ENCODE results near the gene CLEC11A. TPM values are rescaled to one million over a fixed set of nuclear protein-coding genes. Genes with fewer than 3 reads are reported as not detected.
"Not testable (repeated sequence)": the region's sequence is repeated elsewhere in the genome, so short reads cannot be mapped to it uniquely, and the experiment has no call there.

Gene CLEC11A
- total RNA-seq, 4 donors from 2014 or later, result 2.6 to 11.2 (median 5.1) TPM

DNA sequence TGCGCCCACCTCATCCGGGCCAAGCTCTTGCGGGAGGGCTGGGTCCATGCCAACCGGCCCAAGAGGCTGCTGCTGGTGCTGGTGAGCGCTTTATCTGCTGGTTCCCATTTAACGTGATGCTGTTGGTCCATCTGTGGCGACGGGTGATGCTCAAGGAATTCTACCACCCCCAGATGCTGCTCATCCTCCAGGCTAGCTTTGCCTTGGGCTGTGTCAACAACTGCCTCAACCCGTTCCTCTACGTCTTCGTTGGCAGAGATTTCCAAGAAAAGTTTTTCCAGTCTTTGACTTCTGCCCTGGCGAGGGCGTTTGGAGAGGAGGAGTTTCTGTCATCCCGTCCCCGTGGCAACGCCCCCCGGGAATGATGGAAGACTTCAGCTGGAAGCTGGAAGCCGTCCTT is 35.9 kb downstream of the CLEC11A start:
- H3K4me3 ChIP-seq; H3K27ac ChIP-seq; H3K36me3 ChIP-seq; DNase-seq; H3K4me1 ChIP-seq; H3K27me3 ChIP-seq; intact Hi-C loops (cut with DNase I; ENCODE audit: low total_unique reads); in situ Hi-C loops (cut with MboI; ENCODE audit: low pct_ligation_motif_present in 1 of 4, low pct_unique_long_range_greater_than_20kb in 1 of 4, low sequenced_read_pairs in 3 of 4); H3K9me3 ChIP-seq: not testable (repeated sequence)
- WGBS, 2 donors (ENCODE audit: low coverage in 1 of 2), result 30 to 72% methylated on average over 2 to 16 of the region's 18 CpGs

GRCh38 chr19:50759886-50760285 is 36.7 kb downstream of the CLEC11A start:
- DNase-seq, result no peak
- WGBS, 2 donors (ENCODE audit: low coverage in 1 of 2), result 58 to 69% methylated on average over 3 to 4 of the region's 4 CpGs
- in situ Hi-C loops (cut with MboI; ENCODE audit: low pct_ligation_motif_present in 1 of 4, low pct_unique_long_range_greater_than_20kb in 1 of 4, low sequenced_read_pairs in 3 of 4), result no loop called here
- intact Hi-C loops (cut with DNase I; ENCODE audit: low total_unique reads), result no loop called here
- H3K36me3 ChIP-seq, result no peaks in the 10 kb centered on the region
- H3K4me1 ChIP-seq, result no peaks in the 10 kb centered on the region
- H3K9me3 ChIP-seq, result no peaks in the 10 kb centered on the region
- TF ChIP-seq POLR2A (IDR thresholded peaks at IDR 0.05), result no peak
- TF ChIP-seq EP300 (IDR thresholded peaks at IDR 0.05; ENCODE audit: low read depth), result no peak
- TF ChIP-seq, protein P1, sequence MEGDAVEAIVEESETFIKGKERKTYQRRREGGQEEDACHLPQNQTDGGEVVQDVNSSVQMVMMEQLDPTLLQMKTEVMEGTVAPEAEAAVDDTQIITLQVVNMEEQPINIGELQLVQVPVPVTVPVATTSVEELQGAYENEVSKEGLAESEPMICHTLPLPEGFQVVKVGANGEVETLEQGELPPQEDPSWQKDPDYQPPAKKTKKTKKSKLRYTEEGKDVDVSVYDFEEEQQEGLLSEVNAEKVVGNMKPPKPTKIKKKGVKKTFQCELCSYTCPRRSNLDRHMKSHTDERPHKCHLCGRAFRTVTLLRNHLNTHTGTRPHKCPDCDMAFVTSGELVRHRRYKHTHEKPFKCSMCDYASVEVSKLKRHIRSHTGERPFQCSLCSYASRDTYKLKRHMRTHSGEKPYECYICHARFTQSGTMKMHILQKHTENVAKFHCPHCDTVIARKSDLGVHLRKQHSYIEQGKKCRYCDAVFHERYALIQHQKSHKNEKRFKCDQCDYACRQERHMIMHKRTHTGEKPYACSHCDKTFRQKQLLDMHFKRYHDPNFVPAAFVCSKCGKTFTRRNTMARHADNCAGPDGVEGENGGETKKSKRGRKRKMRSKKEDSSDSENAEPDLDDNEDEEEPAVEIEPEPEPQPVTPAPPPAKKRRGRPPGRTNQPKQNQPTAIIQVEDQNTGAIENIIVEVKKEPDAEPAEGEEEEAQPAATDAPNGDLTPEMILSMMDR (IDR thresholded peaks at IDR 0.05), result no peak
- no peak for TF ChIP-seq POLR2AphosphoS5 (IDR thresholded peaks at IDR 0.05)
- peaks cover 4% of the 10 kb centered on the region for H3K27me3 ChIP-seq
- no peak overlapping the region for H3K4me3 ChIP-seq
- no peak overlapping the region for H3K27ac ChIP-seq

DNA sequence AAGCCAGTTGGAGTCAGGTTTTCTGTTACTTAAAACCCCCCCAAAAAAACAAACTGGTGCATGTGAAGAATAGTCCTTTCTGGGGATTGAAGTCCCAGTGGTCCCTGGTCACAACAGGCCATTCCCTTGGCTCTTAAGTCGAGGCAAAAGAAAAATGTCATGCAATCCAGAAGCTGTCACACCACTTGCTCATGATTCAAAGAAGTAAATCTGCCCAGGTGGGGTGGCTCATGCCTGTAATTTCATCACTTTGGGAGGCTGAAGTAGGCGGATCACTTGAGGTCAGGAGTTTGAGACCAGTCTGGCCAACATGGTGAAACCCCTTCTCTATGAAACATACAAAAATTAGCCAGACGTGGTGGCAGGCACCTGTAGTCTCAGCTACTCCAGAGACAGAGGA is 38.3 kb downstream of the CLEC11A start:
- H3K27ac ChIP-seq; in situ Hi-C loops (cut with MboI; ENCODE audit: low pct_ligation_motif_present in 1 of 4, low pct_unique_long_range_greater_than_20kb in 1 of 4, low sequenced_read_pairs in 3 of 4); H3K36me3 ChIP-seq; H3K9me3 ChIP-seq; DNase-seq; H3K4me1 ChIP-seq; H3K4me3 ChIP-seq; intact Hi-C loops (cut with DNase I; ENCODE audit: low total_unique reads); H3K27me3 ChIP-seq: not testable (repeated sequence)
- WGBS, 2 donors (ENCODE audit: low coverage in 1 of 2), result 52% methylated on average over 3 of the region's 3 CpGs; no CpG with 5 or more reads in 1 of the 2 donors

GRCh38 chr19:50763521-50763920 is 40.4 kb downstream of the CLEC11A start:
- H3K27ac ChIP-seq; H3K4me3 ChIP-seq; H3K9me3 ChIP-seq; H3K27me3 ChIP-seq; in situ Hi-C loops (cut with MboI; ENCODE audit: low pct_ligation_motif_present in 1 of 4, low pct_unique_long_range_greater_than_20kb in 1 of 4, low sequenced_read_pairs in 3 of 4); intact Hi-C loops (cut with DNase I; ENCODE audit: low total_unique reads); DNase-seq; H3K36me3 ChIP-seq; H3K4me1 ChIP-seq: not testable (repeated sequence)
- 75% methylated on average over 12 of the region's 13 CpGs; no CpG with 5 or more reads in 1 of the 2 donors for WGBS, 2 donors (ENCODE audit: low coverage in 1 of 2)

DNA sequence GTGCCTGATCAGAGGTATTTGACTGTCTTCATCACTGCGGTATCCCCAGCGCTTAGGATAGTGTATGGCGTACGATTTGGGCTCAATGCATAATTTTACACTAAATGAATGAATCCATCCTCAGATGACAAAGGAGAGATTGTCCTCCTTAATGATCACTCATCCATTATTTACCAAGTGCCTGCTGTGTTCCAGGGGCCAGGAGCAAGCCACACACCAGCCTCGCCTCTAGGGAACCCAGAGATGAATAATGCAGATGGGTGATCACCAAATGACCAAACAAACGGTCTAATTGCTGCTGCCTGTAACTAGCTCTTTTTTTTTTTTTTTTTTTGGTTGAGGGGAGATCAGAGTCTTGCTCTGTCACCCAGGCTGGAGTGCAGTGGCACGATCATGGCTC is 41.2 kb downstream of the CLEC11A start:
- H3K4me1 ChIP-seq, result no peaks in the 10 kb centered on the region
- no peaks in the 10 kb centered on the region for H3K9me3 ChIP-seq
- no peak for TF ChIP-seq EP300 (IDR thresholded peaks at IDR 0.05; ENCODE audit: low read depth)
- no peak for TF ChIP-seq POLR2AphosphoS5 (IDR thresholded peaks at IDR 0.05)
- no peak for TF ChIP-seq POLR2A (IDR thresholded peaks at IDR 0.05)
- TF ChIP-seq, protein P1 (IDR thresholded peaks at IDR 0.05), result no peak
- no peaks in the 10 kb centered on the region for H3K36me3 ChIP-seq
- WGBS, 2 donors (ENCODE audit: low coverage in 1 of 2), result 71 to 100% methylated on average over 4 to 7 of the region's 7 CpGs
- in situ Hi-C loops (cut with MboI; ENCODE audit: low pct_ligation_motif_present in 1 of 4, low pct_unique_long_range_greater_than_20kb in 1 of 4, low sequenced_read_pairs in 3 of 4) (no loop called here), intact Hi-C loops (cut with DNase I; ENCODE audit: low total_unique reads) (no loop called here)
- H3K27ac ChIP-seq, result no peak overlapping the region
- no peak overlapping the region for H3K4me3 ChIP-seq
- DNase-seq, result no peak
- H3K27me3 ChIP-seq, result peaks cover 5% of the 10 kb centered on the region

DNA sequence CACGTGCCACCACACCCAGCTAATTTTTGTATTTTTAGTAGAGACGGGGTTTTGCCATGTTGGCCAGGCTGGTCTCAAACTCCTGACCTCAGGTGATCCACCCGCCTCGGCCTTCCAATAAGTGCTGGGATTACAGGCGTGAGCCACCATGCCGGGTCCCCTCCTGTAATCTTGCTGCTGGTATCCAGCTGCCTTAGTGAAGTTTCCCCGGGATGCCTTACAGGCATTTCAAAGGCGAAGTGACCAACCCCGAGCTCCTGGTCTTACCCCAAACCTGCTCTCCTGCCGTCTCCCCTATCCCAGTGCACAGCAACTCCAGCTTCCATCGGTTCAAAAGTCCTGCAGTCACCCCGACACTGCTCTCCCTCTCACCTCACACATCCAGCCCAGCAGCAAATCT is 43.6 kb downstream of the CLEC11A start:
- intact Hi-C loops (cut with DNase I; ENCODE audit: low total_unique reads); DNase-seq; H3K27ac ChIP-seq; H3K4me3 ChIP-seq; H3K27me3 ChIP-seq; H3K9me3 ChIP-seq; H3K36me3 ChIP-seq; H3K4me1 ChIP-seq; in situ Hi-C loops (cut with MboI; ENCODE audit: low pct_ligation_motif_present in 1 of 4, low pct_unique_long_range_greater_than_20kb in 1 of 4, low sequenced_read_pairs in 3 of 4): not testable (repeated sequence)
- WGBS, 2 donors (ENCODE audit: low coverage in 1 of 2), result 79 to 83% methylated on average over 1 to 12 of the region's 12 CpGs

DNA sequence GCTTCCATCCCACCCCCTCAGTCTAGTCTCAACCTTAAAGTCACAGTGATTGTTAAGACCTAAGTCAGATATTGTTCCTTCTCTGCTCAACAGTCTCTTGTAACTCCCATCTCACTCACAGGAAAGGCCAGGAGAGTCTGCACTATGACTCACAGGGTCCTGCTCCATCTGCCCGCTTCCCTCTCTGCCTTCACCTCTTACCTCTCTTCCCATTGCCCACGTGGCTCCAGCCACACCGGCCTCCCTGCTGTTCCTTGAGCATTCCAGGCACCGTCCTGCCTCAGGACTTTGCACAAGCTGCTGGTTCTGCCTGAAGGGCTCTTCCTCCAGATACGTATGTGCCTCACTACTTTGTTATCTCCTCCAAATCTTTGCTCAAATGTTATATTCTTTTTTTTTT is 44.1 kb downstream of the CLEC11A start:
- H3K27ac ChIP-seq; in situ Hi-C loops (cut with MboI; ENCODE audit: low pct_ligation_motif_present in 1 of 4, low pct_unique_long_range_greater_than_20kb in 1 of 4, low sequenced_read_pairs in 3 of 4); H3K36me3 ChIP-seq; DNase-seq; H3K4me3 ChIP-seq; intact Hi-C loops (cut with DNase I; ENCODE audit: low total_unique reads); H3K9me3 ChIP-seq; H3K4me1 ChIP-seq: not testable (repeated sequence)
- peaks cover 13% of the 10 kb centered on the region for H3K27me3 ChIP-seq
- 39 to 51% methylated on average over 3 to 5 of the region's 5 CpGs for WGBS, 2 donors (ENCODE audit: low coverage in 1 of 2)
